ENCODE data around the gene BICD1.
"Not testable (repeated sequence)": the region's sequence is repeated elsewhere in the genome, so short reads cannot be mapped to it uniquely, and the experiment has no call there.

BICD1 gene

GRCh38 chr12:32196250-32197198 is 89.9 kb downstream of the BICD1 start:
- DNase-seq = peak in 1 of 5 experiments; percentile 74

- DNase-seq = no peak
Observed at GRCh38 chr12:32197421-32197820, 90.8 kb downstream of the BICD1 start.

GRCh38 chr12:32198555-32198954 is 91.9 kb downstream of the BICD1 start:
- peak in 1 of 5 experiments; percentile 11 for DNase-seq

DNA sequence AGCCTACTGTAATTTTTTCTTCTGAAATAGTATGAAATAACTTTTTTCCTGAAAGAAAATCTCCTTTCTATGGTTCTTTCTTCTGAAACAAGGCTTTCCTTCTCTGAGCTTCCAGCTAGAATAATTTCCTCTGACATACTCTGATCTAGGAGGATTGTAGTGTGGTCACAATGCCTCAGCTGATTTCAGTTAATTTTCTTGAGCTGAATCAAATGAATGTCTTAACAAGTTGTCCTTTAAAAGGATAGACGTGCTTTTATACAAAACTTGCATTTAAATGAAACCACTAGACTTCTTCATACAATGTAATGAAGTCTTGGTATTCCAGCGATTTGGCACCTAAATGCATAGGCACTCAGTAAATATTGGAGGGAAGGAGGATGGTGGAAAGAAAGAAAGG is 94.4 kb downstream of the BICD1 start:
- DNase-seq = no peak

GRCh38 chr12:32201976-32202375 is 95.3 kb downstream of the BICD1 start:
- DNase-seq = no peak

DNA sequence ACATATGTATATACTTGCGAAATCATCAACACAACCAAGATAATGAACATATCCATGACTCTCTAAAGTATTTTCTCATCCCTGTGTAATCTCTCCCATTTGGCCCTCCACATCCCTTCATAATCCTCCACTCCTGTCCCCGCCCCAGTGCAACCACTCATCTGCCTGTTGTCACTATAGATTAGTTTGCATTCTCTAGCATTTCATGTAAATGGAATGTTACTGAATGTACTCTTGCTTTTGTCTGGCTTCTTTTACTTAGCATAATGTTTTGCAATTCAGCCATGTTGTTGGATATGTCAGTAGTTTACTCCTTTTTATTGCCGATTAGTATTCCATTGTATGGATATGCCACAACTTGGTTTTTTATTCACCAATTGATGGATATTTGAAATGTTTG is 99.1 kb downstream of the BICD1 start:
- DNase-seq = no peak

DNA sequence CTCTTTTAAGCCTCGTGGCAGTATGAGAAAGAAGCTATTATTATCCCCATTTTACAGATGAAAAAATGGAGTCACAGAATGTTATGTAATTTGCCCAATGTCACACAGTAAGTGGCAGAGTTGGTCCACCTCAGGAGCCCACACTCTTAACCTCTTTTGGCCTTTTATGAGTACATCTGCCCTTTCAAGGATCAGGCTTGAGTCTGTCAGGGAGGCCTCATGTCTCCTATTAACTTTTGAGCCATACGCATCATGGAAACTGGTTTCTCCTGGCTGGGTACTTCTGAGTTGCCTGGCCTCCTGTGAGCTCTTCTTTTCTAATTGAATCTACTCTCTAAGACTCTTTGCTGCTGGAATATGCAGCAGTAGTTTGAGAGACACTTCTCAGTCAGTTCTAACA is 101.7 kb downstream of the BICD1 start:
- no peak for DNase-seq

DNA sequence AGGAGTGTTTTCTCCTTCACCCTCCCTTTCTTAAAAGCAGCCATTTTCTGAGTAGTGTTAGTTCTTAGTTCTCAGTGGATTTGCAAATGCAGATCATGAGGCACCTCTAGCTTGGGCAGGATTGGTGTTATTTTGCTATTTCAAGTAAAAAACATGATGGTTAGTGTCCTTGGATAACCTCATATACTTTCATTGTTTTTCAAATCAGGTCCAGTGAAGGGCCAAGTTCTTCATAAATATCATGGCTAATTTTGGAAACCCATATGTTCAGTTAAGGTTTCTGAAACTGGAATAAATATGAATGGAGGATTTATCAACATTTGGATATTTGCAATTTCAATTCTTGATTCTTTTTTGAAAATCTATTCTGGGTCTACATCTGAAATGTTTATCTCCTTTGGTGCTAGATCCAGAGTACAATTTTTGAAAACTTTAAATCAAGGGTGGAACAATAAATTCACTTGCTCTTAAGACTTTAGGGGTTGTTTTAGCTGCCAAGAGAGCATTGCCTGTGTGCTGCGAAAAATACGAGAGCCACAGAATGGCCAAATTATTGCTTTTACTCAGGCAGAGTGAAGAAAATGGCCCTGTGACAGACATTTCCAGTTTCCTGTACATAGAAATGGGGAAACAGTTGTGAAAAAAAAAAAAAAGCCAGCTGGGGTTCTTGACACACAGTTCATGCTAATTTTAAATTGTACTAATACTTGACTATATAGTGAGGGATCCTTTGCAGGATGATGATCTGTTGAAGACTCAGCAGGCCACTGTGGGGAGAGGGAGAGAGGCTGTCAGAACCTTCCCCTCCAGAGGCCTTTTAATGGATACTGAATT is 104.6 kb downstream of the BICD1 start:
- DNase-seq = no peak

- DNase-seq = no peak
Observed at GRCh38 chr12:32211900-32212156, 105.2 kb downstream of the BICD1 start.

GRCh38 chr12:32214723-32215122 is 108.1 kb downstream of the BICD1 start:
- no peak for DNase-seq

DNA sequence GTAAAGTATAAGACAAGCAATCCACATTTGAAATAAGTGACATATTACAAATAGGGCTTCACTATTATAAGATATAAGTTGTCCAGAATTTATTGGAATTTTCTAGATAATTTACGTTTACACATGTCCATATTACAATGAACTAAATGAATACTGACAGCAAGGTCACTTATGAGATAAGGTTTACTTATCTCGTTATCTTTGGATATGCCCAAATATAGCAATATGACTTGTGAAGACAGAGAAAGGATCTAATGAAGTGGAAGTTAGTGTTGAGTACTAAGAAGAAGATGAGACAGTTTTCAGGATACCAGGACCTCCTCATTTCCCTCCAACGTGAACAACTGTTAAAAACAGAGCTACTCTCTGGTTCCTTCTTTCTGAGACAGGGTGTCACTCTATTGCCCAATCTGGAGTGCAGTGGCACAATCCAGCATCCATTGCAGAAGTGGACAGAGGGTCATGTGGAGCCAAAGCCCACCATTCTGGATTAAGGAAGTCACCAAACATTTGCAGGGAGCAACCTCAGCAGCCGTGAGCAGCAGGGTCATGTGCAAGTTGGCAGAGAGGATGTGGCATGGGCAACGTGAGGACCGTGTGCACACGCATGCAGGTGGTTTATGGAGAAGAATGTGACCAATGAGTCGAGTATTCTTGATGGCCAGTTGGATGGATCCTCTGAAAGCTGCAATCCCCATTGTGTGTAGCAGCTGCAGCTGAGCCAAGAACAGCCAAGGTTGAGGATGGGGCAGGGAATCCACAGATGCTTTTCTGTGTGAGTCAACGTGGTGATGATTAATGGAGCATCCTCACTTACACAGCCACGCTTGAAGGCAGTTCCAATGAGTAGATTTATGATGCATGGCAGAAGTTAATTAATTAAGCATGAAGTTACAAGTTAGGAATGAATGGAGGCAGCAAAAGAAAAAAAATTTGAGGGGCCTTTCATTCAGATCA is 111.0 kb downstream of the BICD1 start:
- no peak for DNase-seq

GRCh38 chr12:32223941-32224340 is 117.3 kb downstream of the BICD1 start:
- DNase-seq = no peak

DNA sequence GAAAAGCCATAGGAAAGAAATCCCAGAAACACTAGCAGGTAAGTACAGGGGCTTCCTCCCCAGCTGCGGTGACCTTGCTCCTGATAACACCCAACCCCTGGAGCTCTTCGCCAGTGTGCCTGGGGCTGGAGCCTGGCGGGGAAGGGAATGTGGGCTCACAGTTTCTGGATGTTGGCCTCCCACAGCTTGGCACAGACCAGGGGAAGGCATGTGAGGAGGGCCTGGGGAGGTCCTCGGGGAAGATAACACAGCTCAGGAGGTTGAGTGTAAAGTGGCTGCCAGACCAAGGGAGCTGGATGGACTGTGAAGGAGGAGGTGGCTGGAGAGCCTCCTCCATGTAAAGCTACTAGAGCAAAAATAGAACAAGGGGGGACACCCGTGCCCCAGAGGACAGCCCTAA is 120.1 kb downstream of the BICD1 start:
- no peak for DNase-seq

DNA sequence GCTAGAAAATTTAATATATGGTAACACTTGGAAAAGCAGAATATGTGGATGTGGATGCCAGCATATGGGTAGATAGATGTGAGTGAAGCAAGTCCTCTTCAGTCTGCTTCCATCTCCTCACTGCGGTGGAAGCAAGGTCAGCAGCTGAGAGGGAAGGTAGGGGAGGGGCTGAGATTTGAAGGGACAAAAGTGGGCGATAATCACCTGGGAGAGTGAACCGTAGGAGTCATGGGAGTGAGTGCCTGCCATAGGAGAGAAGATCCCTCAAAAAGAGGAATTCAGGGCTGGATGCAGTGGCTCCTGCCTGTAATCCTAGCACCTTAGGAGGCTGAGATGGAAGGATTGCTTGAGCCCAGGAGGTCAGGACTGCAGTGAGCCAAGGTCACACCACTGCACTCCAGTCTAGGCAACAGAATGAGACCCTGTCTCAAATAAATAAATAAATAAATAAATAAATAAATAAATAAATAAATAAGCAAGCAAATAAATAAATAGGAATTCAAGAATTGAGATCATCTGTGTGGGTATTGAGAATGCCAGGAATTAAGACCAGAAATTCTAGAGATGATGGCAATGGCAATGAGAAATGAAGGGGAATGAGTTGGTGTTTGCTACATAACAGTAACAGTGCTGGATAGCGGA is 123.4 kb downstream of the BICD1 start:
- no peak for DNase-seq

DNA sequence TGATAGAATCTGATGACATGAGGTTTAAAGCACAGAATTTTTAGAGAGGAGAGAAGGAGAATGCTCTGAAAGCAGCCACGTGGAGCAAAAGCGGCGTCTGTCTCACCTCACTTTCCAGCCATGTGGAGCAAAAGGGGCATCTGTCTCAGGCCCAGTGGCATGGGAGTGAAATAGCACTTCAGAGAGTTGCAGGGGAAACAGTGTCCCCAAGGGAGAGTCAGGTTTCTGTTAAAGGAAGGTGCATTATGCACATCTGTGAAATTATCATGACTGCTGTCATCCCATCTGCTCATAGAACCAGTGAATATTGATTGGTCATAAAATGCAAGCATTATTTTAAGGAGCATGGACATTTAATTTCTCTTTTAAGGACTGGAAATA is 124.0 kb downstream of the BICD1 start:
- DNase-seq = no peak

DNA sequence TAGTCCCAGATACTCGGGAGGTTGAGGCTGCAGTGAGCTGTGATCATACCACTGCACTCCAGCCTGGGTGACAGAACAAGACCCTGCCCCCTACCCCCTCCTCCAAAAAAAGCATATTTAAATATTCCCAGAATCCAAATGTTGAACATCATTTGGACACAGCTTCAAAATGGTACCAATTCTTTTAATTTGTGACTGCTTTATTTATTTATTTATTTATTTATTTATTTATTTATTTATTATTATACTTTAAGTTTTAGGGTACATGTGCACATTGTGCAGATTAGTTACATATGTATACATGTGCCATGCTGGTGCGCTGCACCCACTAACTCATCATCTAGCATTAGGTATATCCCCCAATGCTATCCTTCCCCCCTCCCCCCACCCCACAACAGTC is 124.7 kb downstream of the BICD1 start:
- not testable (repeated sequence) for DNase-seq

DNA sequence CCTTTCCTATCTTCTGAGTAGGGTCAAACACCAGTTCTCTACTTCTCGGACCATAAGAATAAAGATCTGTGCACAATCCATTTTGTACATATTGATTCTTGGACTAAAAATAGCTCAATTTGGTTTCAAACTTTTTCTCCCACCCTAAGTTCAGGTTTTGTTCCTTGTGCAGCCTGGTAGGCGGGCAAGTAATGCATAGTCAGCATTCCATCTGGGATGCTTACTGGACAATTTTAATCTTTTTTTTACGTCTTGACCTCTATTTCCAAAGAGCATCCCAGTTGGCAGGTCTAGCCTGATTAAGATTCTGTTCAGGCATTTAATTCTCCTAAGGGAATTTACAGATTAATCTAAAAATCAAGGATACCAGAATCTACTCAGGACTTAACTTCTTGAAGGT is 126.9 kb downstream of the BICD1 start:
- no peak for DNase-seq

- no peak for DNase-seq
Observed at GRCh38 chr12:32235251-32235650, 128.6 kb downstream of the BICD1 start.

DNA sequence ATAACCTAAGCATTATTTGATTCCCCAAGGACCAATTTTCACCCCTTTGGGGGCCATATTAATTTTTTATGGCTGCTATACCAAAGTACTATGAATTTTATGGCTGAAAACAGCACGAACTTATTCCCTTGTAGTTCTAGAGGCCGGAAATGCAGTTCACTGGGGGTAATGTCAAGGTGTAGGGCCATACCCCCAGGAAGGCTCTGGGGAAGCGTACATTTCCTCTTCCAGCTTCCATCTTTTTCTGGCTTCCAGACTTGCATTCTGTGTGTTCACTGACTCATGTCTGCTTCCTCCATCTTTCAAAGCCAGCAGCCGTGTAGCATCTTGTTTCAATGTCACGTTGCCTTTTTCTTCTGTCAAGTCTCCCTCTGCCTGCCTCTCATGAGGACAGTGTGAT is 133.5 kb downstream of the BICD1 start:
- DNase-seq = no peak

- no peak for DNase-seq
Observed at GRCh38 chr12:32240831-32241230, 134.2 kb downstream of the BICD1 start.

DNA sequence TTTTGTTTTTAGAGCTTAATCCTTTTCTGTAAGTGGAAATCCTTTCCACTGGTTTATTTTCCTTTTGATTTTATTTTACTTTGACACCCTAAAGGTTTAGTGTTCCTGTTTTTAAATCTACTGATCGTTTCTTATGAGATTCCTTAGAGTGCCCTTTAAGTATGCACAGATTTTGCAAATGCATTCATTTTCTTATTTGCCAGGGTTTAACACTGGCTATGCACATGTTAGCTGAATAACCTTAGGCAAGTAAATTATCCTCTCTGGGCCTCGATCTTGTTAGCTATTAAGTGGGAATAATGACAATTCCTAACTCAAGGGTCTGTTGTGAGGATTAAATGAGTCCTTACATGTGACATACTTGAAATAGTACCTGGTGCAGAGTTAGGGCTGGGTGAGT is 136.0 kb downstream of the BICD1 start:
- no peak for DNase-seq

- DNase-seq = no peak
Observed at GRCh38 chr12:32248441-32249140, 141.9 kb downstream of the BICD1 start.

Data from T-helper 2 cell (primary cell).